HG03095 (cell line): ENCODE data around the gene MRPS9.

Experiments
- ATAC-seq: cut with Tn5 transposase; IDR thresholded peaks from one replicate; pipeline ENCODE4 v1.9.1; 2021; ENCODE audit warnings: moderate library complexity; ENCODE audit not compliant: unreplicated experiment

Gene MRPS9

GRCh38 chr2:105037572-105038382 lies at the start of gene MRPS9:
MRPS9 (plus strand) TSS chr2:105038069; CDS start chr2:105038093, 24 bp downstream.
- ATAC-seq, result peak; percentile 99

DNA sequence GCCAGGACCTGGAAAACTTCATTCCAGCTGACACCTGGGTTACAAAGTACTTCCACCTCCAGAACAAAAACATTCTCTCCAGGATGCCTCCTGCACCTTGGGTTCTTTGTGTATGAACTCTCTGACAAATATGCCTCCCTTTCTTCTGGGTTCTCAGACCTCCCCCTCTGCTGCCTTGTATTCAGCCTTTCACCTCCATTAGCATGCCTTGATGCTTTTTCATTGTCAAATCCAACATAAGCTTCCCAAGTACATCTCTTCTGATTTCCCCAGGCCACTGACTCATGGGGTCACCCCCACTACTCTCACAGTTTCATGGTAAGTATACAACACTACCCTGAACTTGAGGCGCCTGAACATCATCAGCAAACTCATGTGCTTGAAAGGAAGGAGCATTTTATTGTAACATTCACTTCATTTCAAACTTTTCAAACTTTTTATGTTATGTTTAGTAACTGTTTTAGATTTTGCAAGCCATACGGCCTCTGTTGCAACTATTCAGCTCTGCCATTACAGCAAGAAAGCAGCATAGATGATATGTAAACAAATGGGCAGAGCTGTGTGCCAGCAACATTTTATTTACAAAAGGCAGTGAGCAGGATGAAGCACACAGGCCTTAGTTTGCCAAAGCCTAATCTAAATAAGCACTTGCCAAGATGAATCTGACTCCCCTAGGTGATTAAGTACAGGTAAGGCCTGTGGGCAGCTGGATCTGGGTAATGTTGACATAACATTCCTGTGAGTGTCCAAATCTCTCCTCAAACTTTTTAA lies 32.5 kb upstream of the MRPS9 start:
- ATAC-seq, result no peak

DNA sequence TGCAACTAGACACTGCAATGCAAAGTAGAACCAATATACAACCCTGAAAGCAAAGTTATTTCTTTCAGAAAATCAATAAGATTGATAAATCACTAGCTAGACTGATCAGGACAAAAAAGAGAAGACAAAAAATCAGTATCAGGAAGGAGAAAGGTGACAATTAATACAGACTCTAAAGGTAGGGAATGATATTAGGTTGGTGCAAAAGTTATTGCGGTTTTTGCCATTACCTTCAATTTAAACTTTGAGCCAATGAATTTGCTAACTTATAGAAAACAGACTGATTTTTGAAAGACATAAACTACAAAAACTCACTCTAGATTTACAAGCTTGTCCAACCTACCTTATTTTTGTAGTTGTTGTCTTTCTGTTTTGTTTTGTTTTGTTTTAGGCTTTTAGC lies 30.5 kb upstream of the MRPS9 start:
- no peak for ATAC-seq

DNA sequence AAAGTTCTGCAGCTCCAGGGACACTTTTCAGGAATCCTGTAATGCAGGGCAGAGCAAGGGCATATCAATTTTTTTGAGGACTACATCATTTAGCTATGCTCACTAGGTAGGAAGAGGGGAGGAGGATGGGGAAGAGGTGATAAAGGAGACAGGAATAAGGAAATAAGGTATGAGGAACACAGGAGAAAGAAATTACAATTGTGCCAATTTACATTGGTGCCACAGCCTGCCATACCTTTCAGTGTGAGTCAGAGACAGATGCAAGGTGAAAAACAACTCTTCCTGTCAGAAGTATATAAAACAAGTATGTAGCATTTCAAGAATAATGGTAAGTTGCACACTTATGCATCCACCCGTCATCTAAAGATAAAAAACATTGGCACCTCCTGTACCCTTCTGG lies 5.4 kb upstream of the MRPS9 start:
- no peak for ATAC-seq

GRCh38 chr2:105034170-105034569 lies 3.7 kb upstream of the MRPS9 start:
- no peak for ATAC-seq

GRCh38 chr2:105038383-105039061 lies 653 bp downstream of the MRPS9 start:
- ATAC-seq, result peak; percentile 18

- no peak for ATAC-seq
These were observed 1.7 kb downstream of the MRPS9 start for GRCh38 chr2:105039559-105039958.

GRCh38 chr2:105042189-105042588 lies 4.3 kb downstream of the MRPS9 start:
- no peak for ATAC-seq

DNA sequence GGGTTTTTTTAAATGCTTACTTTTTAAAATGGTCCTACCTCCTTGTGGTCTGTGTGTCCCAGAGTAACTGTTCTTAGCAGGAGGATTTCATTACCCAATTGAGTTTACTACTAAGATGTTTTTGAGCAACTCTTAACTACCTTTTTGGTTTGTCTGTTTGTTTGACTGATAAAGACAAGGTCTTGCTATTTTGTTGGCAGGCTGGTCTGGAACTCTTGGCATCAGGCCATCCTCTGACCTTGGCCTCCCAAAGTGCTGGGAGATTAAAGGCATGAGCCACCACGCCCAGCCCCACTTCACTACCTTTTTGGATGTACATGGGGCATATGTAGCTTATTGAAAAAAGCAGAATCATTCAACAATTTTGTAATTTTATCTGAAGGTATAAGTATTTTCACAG lies 14.9 kb downstream of the MRPS9 start:
- ATAC-seq, result no peak

DNA sequence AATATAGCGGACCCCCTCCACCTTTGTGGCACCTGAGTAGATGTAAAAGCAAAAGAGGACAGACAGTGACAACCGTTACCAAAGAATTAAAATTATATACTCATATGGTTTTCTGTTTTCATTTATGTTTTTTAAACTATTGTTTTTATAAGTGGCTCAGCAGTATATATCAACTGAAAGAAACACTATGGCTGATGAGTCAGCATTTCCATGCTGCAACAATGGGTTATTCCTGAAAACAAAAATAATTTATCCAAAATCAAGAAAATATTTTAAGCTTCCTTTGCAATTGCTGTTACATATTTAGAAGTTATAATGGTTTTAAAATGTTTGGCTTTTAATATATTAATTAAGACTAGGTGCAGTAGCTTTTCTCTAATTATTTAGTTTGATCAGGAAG lies 17.7 kb downstream of the MRPS9 start:
- no peak for ATAC-seq

- no peak for ATAC-seq
These were observed 18.4 kb downstream of the MRPS9 start for GRCh38 chr2:105056245-105056644.

DNA sequence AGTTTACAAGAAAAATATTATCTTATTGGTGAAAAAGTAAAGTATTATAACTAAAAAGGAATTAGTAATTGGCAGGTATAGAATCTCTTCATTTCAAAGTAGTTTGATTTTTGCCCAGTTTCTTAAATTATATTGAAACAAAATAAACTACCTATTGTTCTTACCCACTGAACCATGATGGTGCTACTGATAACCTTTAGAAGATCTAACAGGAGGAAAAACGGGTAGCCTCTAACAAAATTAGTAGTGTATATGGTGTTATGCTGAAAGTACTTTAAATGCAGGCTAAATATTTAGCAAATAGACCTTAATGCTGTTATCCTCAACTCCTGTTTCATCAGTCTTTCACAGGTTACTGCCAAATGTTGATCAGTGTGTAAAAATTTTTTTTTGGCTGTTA lies 19.1 kb downstream of the MRPS9 start:
- ATAC-seq, result no peak

- ATAC-seq, result no peak
These were observed 23.7 kb downstream of the MRPS9 start for GRCh38 chr2:105061560-105061959.

- ATAC-seq, result no peak
These were observed 24.3 kb downstream of the MRPS9 start for GRCh38 chr2:105062158-105062557.

GRCh38 chr2:105068387-105068786 lies 30.5 kb downstream of the MRPS9 start:
- ATAC-seq, result no peak

- ATAC-seq, result no peak
These were observed 31.0 kb downstream of the MRPS9 start for GRCh38 chr2:105068875-105069274.

GRCh38 chr2:105070010-105070865 lies 32.4 kb downstream of the MRPS9 start:
- no peak for ATAC-seq

- ATAC-seq, result no peak
These were observed 33.5 kb downstream of the MRPS9 start for GRCh38 chr2:105071379-105071778.

DNA sequence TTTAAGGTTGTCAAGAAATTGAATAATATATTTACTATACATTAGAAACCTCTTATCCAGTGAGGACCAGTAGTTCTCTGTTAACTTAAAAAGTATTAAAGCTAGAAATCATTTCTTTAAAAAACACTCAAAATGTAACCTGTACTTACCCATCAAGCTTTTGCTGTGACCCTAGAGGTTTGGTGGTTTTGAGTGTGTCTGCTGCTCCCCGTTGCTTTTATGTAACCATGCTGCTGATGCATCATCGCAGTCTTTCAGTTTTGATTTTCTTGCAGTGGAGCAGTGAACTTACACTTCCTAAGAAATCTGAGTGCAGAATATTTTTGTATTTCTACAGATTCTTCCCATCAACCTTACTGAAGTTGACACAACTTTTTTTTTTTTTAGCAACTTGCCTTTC lies 34.2 kb downstream of the MRPS9 start:
- ATAC-seq, result peak; percentile 90

DNA sequence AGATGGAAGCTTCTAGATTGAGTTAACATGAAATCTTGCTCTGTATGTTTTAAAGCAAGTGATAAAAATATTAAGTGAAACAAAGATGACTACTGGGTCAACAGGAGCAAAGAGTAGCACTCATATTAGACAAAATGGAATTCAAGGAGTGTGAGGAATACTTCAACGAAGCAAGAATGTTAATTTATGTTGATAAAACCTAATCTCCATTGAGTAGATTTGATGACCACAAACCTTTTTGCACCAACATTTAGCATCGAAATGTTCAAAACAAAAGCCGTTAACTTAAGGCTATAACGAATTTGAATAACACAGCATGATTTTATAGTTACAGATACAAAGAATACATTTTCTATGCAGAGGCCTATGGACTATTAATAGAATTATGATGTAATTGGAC lies 35.7 kb downstream of the MRPS9 start:
- ATAC-seq, result no peak

DNA sequence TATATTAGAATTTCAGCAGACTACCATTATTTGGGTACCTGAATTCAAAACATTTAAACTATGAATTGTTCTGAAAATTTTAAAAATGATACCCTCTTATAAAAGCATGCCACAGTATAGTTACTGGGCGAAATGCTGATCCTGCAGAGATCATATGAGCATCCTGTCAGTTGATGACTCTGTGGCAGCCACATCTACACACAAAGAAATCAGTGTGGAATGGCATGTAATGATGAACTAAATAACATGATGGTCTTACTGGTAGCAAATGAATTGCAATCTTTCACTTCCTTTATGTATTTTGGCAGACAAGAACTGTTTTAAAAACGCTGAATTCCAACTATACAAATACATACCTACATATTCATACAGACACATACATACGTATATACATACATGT lies 38.3 kb downstream of the MRPS9 start:
- ATAC-seq, result no peak
